Measurements from ENCODE around the gene RBMS1.

The RBMS1 gene

GRCh38 chr2:160277151-160277550, 216.5 kb downstream of the RBMS1 start:
- no peaks in the 10 kb centered on the region for H3K4me1 ChIP-seq (ENCODE audit: insufficient read depth, low read length)
- H3K4me3 ChIP-seq (ENCODE audit: low read length), result no peak overlapping the region
- H3K36me3 ChIP-seq (ENCODE audit: insufficient read depth, low read depth, low read length), result peaks cover 65% of the 10 kb centered on the region
- no peak overlapping the region for H3K27ac ChIP-seq (ENCODE audit: low read length)
- H3K9ac ChIP-seq (ENCODE audit: low read depth, low read length), result no peak overlapping the region
- no peaks in the 10 kb centered on the region for H3K27me3 ChIP-seq (ENCODE audit: insufficient read depth, low read length)
- H3K9me3 ChIP-seq (ENCODE audit: insufficient read depth, low read depth, low read length), result no peaks in the 10 kb centered on the region

- H3K27me3 ChIP-seq (ENCODE audit: insufficient read depth, low read length), result no peaks in the 10 kb centered on the region
- H3K27ac ChIP-seq (ENCODE audit: low read length), result no peak overlapping the region
- no peak overlapping the region for H3K9ac ChIP-seq (ENCODE audit: low read depth, low read length)
- peaks cover 51% of the 10 kb centered on the region for H3K36me3 ChIP-seq (ENCODE audit: insufficient read depth, low read depth, low read length)
- H3K4me1 ChIP-seq (ENCODE audit: insufficient read depth, low read length), result peaks cover 10% of the 10 kb centered on the region; the same call in 1 of the 2 replicates
- H3K4me3 ChIP-seq (ENCODE audit: low read length), result no peak overlapping the region
- H3K9me3 ChIP-seq (ENCODE audit: insufficient read depth, low read depth, low read length), result no peaks in the 10 kb centered on the region
Observed at GRCh38 chr2:160275656-160276055, 218.0 kb downstream of the RBMS1 start.

GRCh38 chr2:160271171-160272086, 222.2 kb downstream of the RBMS1 start:
- Histone ChIP-seq H3K9ac (ENCODE audit: low read depth, low read length) (peak overlapping the region; percentile 84; the same call in 1 of the 2 replicates), H3K4me1 (ENCODE audit: insufficient read depth, low read length) (peaks cover 18% of the 10 kb centered on the region; the same call in 1 of the 2 replicates), H3K4me3 (ENCODE audit: low read length) (no peak overlapping the region), H3K9me3 (ENCODE audit: insufficient read depth, low read depth, low read length) (no peaks in the 10 kb centered on the region), H3K27me3 (ENCODE audit: insufficient read depth, low read length) (peaks cover 15% of the 10 kb centered on the region), H3K36me3 (ENCODE audit: insufficient read depth, low read depth, low read length) (peaks cover 28% of the 10 kb centered on the region), H3K27ac (ENCODE audit: low read length) (no peak overlapping the region)

GRCh38 chr2:160270571-160271113, 223.0 kb downstream of the RBMS1 start:
- no peak overlapping the region for H3K27ac ChIP-seq (ENCODE audit: low read length)
- peak overlapping the region; percentile 71; the same call in 1 of the 2 replicates for H3K4me3 ChIP-seq (ENCODE audit: low read length)
- peaks cover 21% of the 10 kb centered on the region for H3K36me3 ChIP-seq (ENCODE audit: insufficient read depth, low read depth, low read length)

GRCh38 chr2:160269803-160270570, 223.6 kb downstream of the RBMS1 start:
- peaks cover 14% of the 10 kb centered on the region for H3K36me3 ChIP-seq (ENCODE audit: insufficient read depth, low read depth, low read length)
- peaks cover 15% of the 10 kb centered on the region for H3K27me3 ChIP-seq (ENCODE audit: insufficient read depth, low read length)
- no peaks in the 10 kb centered on the region for H3K9me3 ChIP-seq (ENCODE audit: insufficient read depth, low read depth, low read length)
- H3K4me3 ChIP-seq (ENCODE audit: low read length), result peak overlapping the region; percentile 71
- peak overlapping the region; percentile 84 for H3K9ac ChIP-seq (ENCODE audit: low read depth, low read length)
- H3K4me1 ChIP-seq (ENCODE audit: insufficient read depth, low read length), result peaks cover 18% of the 10 kb centered on the region; the same call in 1 of the 2 replicates
- no peak overlapping the region for H3K27ac ChIP-seq (ENCODE audit: low read length)

More at GRCh38 chr2:160270571-160271113, 223.0 kb downstream of the RBMS1 start:
- Histone ChIP-seq H3K27me3 (ENCODE audit: insufficient read depth, low read length) (peaks cover 15% of the 10 kb centered on the region), H3K9me3 (ENCODE audit: insufficient read depth, low read depth, low read length) (no peaks in the 10 kb centered on the region), H3K4me1 (ENCODE audit: insufficient read depth, low read length) (peaks cover 18% of the 10 kb centered on the region; the same call in 1 of the 2 replicates), H3K9ac (ENCODE audit: low read depth, low read length) (peak overlapping the region; percentile 84; the same call in 1 of the 2 replicates)

GRCh38 chr2:160269365-160269764, 224.2 kb downstream of the RBMS1 start:
- 0 out of 2 replicates have a peak, but pooled peaks cover 8% of the 10 kb centered on the region for H3K36me3 ChIP-seq (ENCODE audit: insufficient read depth, low read depth, low read length)
- H3K4me1 ChIP-seq (ENCODE audit: insufficient read depth, low read length), result peaks cover 18% of the 10 kb centered on the region; the same call in 1 of the 2 replicates
- peaks cover 15% of the 10 kb centered on the region for H3K27me3 ChIP-seq (ENCODE audit: insufficient read depth, low read length)
- no peak overlapping the region for H3K27ac ChIP-seq (ENCODE audit: low read length)
- H3K9me3 ChIP-seq (ENCODE audit: insufficient read depth, low read depth, low read length), result no peaks in the 10 kb centered on the region
- peak overlapping the region; percentile 71; the same call in 1 of the 2 replicates for H3K4me3 ChIP-seq (ENCODE audit: low read length)
- peak overlapping the region; percentile 84; the same call in 1 of the 2 replicates for H3K9ac ChIP-seq (ENCODE audit: low read depth, low read length)

GRCh38 chr2:160268151-160268781, 225.3 kb downstream of the RBMS1 start:
- Histone ChIP-seq H3K4me1 (ENCODE audit: insufficient read depth, low read length) (peaks cover 18% of the 10 kb centered on the region; the same call in 1 of the 2 replicates), H3K4me3 (ENCODE audit: low read length) (no peak overlapping the region), H3K27ac (ENCODE audit: low read length) (no peak overlapping the region), H3K36me3 (ENCODE audit: insufficient read depth, low read depth, low read length) (0 out of 2 replicates have a peak, but pooled peaks cover 2% of the 10 kb centered on the region), H3K9me3 (ENCODE audit: insufficient read depth, low read depth, low read length) (no peaks in the 10 kb centered on the region), H3K9ac (ENCODE audit: low read depth, low read length) (no peak overlapping the region), H3K27me3 (ENCODE audit: insufficient read depth, low read length) (peaks cover 15% of the 10 kb centered on the region)

- Histone ChIP-seq H3K9ac (ENCODE audit: low read depth, low read length) (no peak overlapping the region), H3K27me3 (ENCODE audit: insufficient read depth, low read length) (peaks cover 15% of the 10 kb centered on the region), H3K9me3 (ENCODE audit: insufficient read depth, low read depth, low read length) (no peaks in the 10 kb centered on the region), H3K4me3 (ENCODE audit: low read length) (no peak overlapping the region), H3K4me1 (ENCODE audit: insufficient read depth, low read length) (peaks cover 18% of the 10 kb centered on the region; the same call in 1 of the 2 replicates), H3K27ac (ENCODE audit: low read length) (no peak overlapping the region), H3K36me3 (ENCODE audit: insufficient read depth, low read depth, low read length) (no peaks in the 10 kb centered on the region)
Observed at GRCh38 chr2:160267692-160268091, 225.9 kb downstream of the RBMS1 start.

- no peak overlapping the region for H3K27ac ChIP-seq (ENCODE audit: low read length)
- peaks cover 15% of the 10 kb centered on the region for H3K27me3 ChIP-seq (ENCODE audit: insufficient read depth, low read length)
- H3K9me3 ChIP-seq (ENCODE audit: insufficient read depth, low read depth, low read length), result no peaks in the 10 kb centered on the region
- no peak overlapping the region for H3K9ac ChIP-seq (ENCODE audit: low read depth, low read length)
- H3K4me3 ChIP-seq (ENCODE audit: low read length), result no peak overlapping the region
- H3K4me1 ChIP-seq (ENCODE audit: insufficient read depth, low read length), result peaks cover 18% of the 10 kb centered on the region; the same call in 1 of the 2 replicates
- no peaks in the 10 kb centered on the region for H3K36me3 ChIP-seq (ENCODE audit: insufficient read depth, low read depth, low read length)
Observed at GRCh38 chr2:160267022-160267421, 226.6 kb downstream of the RBMS1 start.

GRCh38 chr2:160266037-160266551, 227.5 kb downstream of the RBMS1 start:
- H3K9ac ChIP-seq (ENCODE audit: low read depth, low read length), result no peak overlapping the region
- H3K4me3 ChIP-seq (ENCODE audit: low read length), result no peak overlapping the region
- H3K36me3 ChIP-seq (ENCODE audit: insufficient read depth, low read depth, low read length), result no peaks in the 10 kb centered on the region
- H3K27ac ChIP-seq (ENCODE audit: low read length), result no peak overlapping the region
- H3K27me3 ChIP-seq (ENCODE audit: insufficient read depth, low read length), result peaks cover 15% of the 10 kb centered on the region
- no peaks in the 10 kb centered on the region for H3K9me3 ChIP-seq (ENCODE audit: insufficient read depth, low read depth, low read length)
- H3K4me1 ChIP-seq (ENCODE audit: insufficient read depth, low read length), result peaks cover 12% of the 10 kb centered on the region; the same call in 1 of the 2 replicates
